SHP77 treated with DMSO at 0.1 percent for 48 hours (cell line): ENCODE data around the gene INHBC.

Experiments used
- DNase-seq: peaks from one replicate; lab custom pipeline; 2025; lab: John Stamatoyannopoulos, UW

The INHBC gene

DNA sequence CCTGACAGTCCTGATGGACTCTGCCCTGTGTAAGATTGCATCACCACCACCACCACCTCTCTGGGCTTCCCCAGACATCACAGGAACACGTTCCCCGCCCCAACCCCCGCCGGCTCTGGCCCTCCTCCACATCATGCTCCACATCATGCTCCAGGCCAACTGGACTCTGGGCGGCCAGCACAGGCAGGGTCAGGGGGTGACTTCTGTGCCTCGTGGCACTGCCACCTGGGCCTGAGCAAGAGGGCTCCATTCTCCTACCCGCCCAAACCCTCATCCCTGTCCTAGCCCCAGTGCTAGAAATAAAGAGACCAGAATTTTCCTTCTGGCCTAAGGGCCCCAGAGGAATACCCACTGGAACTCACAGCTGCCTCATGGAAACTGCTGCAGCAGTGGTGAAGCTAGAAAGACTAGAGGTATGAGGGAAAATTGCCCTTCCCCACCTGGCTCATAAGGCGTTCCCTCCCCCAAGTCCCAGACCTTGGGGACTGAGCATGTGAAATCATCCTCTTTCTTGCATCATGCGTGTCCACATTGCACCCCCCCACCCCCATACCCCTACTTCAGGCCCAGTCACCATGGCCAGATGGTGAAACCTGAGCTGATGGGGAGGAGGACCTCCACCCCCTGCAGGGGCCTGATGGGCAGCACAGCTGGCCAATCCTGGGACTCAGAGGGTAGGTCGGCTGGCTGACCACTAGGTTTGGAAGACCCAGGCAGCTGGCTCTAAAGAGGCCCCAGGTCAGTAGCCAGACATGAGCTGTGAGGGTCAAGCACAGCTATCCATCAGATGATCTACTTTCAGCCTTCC lies 20.2 kb downstream of the INHBC start, which contains the start of gene INHBE:
INHBE (plus strand) TSS at position 742 of the 808 bp plus-strand sequence. CDS start 230 bp downstream, outside the sequence.
- DNase-seq: peak; percentile 73

DNA sequence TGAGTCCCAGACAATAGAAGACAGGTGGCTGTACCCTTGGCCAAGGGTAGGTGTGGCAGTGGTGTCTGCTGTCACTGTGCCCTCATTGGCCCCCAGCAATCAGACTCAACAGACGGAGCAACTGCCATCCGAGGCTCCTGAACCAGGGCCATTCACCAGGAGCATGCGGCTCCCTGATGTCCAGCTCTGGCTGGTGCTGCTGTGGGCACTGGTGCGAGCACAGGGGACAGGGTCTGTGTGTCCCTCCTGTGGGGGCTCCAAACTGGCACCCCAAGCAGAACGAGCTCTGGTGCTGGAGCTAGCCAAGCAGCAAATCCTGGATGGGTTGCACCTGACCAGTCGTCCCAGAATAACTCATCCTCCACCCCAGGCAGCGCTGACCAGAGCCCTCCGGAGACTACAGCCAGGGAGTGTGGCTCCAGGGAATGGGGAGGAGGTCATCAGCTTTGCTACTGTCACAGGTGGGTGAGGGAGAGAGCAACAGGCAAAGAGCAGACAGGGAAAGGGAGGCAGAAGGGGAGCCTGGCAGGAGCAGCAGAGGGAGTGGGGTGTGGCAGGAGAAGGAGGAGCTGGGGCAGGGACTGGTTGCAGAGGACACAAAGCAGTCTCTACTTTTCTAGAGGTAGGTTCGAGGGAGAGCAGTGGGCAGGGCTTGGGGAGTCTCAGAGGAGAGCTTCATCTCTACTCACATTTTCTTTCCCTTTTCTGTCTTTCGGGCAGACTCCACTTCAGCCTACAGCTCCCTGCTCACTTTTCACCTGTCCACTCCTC lies 21.0 kb downstream of the INHBC start:
- no peak for DNase-seq

DNA sequence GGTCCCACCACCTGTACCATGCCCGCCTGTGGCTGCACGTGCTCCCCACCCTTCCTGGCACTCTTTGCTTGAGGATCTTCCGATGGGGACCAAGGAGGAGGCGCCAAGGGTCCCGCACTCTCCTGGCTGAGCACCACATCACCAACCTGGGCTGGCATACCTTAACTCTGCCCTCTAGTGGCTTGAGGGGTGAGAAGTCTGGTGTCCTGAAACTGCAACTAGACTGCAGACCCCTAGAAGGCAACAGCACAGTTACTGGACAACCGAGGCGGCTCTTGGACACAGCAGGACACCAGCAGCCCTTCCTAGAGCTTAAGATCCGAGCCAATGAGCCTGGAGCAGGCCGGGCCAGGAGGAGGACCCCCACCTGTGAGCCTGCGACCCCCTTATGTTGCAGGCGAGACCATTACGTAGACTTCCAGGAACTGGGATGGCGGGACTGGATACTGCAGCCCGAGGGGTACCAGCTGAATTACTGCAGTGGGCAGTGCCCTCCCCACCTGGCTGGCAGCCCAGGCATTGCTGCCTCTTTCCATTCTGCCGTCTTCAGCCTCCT lies 21.6 kb downstream of the INHBC start:
- DNase-seq: no peak

DNA sequence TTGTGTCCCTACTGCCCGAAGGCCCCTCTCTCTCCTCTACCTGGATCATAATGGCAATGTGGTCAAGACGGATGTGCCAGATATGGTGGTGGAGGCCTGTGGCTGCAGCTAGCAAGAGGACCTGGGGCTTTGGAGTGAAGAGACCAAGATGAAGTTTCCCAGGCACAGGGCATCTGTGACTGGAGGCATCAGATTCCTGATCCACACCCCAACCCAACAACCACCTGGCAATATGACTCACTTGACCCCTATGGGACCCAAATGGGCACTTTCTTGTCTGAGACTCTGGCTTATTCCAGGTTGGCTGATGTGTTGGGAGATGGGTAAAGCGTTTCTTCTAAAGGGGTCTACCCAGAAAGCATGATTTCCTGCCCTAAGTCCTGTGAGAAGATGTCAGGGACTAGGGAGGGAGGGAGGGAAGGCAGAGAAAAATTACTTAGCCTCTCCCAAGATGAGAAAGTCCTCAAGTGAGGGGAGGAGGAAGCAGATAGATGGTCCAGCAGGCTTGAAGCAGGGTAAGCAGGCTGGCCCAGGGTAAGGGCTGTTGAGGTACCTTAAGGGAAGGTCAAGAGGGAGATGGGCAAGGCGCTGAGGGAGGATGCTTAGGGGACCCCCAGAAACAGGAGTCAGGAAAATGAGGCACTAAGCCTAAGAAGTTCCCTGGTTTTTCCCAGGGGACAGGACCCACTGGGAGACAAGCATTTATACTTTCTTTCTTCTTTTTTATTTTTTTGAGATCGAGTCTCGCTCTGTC lies 22.3 kb downstream of the INHBC start:
- no peak for DNase-seq

DNA sequence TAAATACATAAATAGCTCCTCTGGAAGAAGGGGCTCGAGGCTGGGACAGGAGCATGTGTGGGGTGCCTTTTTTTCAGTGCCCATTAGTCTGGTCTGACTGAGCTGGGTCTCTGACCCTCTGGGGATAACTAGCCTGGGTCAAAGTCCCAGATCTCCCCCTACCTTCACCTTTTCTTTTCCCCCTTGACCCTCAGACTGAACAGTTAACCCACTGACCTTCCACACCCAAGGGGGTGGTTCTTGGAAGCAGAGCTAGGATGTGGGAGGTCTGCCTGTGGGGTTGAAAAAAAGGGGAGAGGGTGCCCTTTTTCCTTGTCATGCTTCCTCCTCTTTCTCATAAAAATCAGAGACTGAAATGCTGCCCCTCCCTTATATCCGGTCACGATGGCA lies 24.1 kb downstream of the INHBC start:
- no peak for DNase-seq

DNA sequence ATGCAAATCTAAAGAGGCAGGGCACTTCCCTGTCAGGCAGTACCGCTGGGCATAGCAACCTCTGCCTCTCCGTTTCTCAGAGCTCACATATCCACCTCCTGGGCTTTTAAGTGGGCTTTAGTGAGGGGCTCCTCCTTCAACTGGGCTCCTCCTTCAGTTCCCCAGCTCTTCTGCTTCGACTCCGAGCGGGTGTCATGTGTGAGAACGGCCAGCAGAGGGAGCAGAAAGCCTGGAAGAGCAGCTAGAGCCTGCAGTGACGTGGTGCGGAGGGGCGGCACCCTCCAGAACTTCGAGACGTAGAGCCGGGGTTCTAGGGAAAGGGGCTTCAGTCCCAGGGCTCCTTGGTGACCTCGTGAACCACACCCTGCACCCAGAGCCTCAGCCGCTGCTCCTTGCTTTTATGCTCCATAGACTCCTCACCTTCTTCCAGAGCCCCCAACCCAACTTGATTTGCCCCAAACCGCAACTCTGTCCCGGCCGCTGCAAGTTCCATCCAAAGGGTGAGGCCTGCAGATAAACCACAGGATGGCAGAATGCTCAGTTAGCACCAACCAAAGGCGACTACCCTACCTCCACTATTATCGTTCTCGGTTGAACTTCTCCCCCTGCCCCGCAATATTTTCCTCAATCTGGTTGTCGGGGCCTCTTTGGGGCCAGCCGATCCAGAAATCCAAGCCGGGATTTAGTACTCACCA lies 24.6 kb downstream of the INHBC start:
- peak; percentile 79 for DNase-seq

DNA sequence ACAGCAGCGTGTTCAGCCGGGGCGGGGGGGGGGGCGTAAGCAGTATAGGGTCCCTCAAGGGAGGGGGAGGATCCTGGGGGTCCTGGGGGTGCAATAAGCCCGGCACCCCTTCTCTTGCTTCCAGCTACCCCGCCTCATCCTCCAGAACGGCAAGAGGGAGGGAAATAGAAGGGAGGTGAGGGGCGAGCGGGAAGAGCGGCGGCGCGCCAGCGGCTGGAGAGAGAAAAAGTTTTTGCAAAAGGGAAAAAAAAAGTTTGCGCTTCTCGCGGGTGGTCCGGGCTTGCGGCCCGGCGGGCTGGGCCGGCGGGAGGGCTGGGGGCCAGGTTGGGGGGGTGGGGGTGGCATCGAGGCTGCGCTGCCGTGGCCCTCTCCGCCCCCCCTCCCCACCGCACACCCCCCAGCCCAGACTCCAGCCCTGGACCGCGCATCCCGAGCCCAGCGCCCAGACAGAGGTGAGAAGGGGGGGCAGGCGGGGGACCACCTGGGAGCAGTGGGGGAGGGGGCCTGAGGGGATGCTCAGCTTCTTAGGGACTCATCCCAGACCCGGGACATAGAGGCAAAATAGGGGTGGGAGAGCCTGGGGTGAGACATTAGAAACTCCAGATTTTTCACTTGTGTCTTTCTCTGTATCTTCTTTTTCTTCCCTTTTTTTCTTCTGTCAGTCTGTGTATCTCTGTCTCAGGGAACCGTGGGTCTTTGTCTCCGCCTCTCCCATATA lies 25.3 kb downstream of the INHBC start, which contains the start of gene GLI1:
GLI1 (plus strand) TSS at position 36 of the 718 bp plus-strand sequence. CDS start 3,907 bp downstream, outside the sequence.
- DNase-seq: no peak

DNA sequence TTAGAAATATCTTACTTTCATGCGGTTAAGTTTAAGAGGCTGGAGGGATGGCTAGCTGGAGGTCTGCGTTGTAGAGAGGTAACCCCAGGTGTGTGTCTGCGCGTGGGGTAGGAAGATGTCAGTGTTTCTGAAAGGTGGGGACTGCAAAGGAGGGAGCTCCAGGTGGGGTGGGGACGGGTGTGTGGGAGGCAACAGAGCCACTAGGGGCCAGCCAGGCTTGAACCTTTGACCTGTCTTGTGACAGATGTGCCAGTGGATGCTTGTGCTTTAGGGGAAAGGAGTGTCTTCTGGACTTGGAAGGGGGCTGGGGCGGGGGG lies 25.8 kb downstream of the INHBC start:
- DNase-seq: no peak

DNA sequence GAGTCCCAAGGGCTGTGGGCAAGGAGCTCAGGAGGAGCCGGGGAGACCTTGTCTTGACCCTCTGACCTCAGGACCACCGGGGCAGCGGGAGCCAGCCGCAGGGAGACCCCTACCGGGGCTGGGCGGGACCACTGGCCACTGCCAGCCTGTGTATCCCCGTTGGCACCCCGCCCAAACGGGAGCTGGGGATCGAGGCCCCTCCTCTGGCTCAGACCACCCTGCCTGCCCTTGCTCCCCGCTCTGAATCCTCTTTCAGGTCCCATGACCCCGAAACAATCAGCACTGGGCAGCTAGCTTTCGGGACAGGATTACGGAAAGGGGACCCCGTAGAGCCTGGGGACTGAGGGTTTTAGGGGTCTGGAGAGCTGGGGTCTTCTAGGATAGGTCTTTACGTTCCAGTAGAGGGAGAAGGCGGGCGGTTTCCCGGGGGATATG lies 26.3 kb downstream of the INHBC start:
- DNase-seq: no peak

DNA sequence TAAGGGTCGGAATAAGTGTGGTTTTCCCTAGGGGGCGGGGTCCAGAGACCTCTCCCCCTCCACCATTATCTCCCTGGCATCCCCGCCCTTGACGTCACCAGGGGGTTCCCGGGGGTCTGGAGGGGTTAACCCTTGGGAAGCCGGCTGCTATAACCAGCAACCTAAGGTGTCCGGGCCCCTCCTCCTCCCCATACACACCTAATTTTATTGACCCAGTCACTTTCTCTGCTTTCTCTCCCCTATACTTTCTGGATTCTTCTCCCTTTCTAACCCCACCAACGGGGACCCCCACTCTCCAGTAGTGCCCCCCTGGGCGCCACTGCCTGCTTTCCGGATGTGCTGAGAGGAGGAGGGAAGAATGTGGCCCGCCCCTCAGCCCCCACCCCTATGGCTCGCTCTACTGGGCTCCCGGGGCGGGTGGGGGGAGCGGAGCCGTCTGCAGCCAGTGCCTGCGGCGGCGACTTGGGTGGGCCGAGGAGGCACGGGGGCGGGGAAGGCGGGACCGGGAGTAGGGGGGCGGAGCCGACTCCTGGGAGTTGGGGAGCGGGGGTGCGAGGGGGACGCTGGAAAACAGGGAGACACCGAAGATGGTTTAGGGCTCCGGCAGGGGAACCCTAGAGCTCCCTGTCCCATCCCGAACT lies 26.8 kb downstream of the INHBC start:
- DNase-seq: no peak

DNA sequence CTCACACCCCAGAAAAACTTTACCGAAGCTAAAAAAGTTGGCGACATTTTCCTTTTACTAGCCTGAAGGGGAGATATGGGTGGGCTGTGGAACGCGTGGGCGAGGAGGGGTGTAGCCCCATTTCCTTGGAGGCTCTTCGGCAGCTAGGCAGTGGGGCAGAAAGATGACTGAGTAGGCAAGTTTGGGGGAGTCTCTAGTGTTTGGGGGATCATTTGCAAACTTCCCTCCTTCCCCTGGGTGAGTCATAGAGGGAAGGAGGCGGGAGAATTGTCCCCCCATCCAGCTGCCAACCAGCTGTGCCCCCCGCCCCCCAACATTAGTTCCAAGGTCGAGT lies 27.3 kb downstream of the INHBC start:
- no peak for DNase-seq

DNA sequence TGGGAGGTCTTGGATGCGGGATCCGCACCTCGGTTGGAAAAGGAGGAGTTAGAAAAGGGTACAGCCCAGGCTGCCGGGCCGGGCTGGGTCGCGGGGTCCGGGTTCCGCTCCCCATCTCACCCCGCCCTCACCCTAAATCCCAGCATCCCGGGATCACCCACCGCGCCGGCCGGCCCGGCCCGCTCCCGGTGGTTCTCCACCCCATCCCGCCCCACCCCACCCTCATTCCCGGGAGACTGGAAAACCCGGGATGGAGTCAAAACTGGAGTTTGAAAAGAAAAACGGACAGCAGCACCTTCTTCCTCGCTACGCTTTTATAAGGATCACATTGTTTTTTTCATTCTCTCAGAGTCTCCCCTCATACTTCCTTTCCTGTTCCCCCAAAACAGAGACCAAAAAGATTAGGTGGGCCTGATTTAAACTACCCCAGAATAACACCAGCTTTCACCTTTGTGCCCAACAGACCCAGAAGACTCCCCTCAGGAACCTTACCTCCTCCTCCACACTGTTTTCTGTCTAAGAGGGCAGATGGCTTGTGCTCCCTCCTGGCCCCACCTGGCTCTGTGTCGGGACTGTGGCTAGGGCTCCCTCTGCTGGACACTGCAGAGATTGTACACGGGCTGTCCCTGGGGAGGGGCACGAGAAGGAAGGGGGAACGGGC lies 27.8 kb downstream of the INHBC start:
- DNase-seq: peak; percentile 81

DNA sequence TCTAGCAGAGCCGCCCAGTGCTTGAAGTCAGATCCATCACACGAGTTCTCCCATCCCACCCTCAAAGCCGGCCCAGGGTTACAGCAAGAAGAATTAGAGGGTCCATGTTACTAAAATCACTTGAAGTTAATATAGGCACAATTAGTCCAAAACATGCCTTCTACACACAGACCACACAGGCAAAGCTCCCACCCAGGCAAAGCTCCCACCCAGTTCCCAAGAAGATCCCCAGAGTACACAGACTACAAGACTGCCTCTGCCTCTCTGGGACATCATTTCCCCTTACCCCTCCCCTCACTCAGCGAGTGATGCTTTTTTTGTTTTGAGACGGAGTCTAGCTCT lies 28.3 kb downstream of the INHBC start:
- no peak for DNase-seq

DNA sequence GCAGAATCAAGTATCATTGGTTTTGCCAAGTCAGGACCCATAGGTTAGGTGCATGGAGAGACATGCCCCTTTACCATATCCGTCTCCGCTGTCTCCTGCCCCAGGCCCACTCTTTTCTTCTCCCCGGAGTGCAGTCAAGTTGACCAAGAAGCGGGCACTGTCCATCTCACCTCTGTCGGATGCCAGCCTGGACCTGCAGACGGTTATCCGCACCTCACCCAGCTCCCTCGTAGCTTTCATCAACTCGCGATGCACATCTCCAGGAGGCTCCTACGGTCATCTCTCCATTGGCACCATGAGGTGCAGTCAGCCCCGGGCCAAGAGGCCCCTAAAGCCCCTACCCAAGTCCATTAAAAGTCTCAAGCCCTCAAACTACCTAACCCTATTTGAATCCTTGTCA lies 30.0 kb downstream of the INHBC start:
- no peak for DNase-seq

DNA sequence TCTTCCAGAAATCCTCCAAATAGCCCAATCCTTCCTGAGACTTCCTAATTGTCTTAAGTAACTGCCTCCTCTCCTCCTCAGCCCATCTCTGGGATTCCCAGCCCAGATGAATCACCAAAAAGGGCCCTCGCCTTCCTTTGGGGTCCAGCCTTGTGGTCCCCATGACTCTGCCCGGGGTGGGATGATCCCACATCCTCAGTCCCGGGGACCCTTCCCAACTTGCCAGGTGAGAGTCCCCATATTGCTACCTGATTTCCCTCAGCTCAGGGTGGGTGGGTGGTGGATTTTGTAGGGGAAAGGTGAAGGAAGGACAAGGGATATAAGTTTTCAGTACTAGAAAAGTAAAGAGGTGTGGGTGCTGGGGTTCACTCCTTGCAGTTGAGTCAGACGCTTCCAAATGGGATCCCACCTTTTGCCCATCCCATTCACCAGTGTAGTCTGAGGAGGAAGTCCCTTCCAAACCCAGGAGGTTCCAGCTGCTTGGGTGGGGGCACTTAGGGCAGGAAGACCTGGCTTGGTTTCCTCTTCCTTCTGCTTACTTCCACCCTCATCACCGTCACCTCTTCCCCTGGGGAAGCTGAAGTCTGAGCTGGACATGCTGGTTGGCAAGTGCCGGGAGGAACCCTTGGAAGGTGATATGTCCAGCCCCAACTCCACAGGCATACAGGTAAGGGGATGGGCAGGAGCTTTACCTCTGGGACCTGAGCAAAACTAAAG lies 30.6 kb downstream of the INHBC start:
- no peak for DNase-seq

DNA sequence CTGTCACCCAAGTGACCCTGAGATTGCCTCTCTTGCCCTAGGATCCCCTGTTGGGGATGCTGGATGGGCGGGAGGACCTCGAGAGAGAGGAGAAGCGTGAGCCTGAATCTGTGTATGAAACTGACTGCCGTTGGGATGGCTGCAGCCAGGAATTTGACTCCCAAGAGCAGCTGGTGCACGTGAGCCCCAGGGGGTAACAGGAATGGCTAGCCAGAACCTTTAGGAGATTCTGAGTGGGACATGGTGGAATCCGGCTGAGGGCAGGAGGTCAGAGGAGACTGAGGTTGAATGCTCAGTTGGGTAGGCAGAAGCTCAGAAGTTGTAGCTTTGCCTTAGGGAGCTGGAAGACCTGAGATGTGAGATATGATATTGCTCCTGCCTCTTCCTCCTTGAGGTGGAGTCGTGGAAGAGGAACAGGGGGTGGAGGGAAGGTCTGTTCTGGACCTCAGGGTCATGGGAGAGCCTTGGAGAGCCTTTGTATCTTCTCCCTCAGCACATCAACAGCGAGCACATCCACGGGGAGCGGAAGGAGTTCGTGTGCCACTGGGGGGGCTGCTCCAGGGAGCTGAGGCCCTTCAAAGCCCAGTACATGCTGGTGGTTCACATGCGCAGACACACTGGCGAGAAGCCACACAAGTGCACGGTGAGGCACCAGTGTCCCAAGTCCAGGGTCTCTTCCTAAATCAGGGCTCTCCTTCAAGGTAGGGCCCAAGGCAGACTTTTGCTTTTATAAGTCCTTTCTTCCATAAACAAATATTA lies 31.3 kb downstream of the INHBC start:
- DNase-seq: no peak

DNA sequence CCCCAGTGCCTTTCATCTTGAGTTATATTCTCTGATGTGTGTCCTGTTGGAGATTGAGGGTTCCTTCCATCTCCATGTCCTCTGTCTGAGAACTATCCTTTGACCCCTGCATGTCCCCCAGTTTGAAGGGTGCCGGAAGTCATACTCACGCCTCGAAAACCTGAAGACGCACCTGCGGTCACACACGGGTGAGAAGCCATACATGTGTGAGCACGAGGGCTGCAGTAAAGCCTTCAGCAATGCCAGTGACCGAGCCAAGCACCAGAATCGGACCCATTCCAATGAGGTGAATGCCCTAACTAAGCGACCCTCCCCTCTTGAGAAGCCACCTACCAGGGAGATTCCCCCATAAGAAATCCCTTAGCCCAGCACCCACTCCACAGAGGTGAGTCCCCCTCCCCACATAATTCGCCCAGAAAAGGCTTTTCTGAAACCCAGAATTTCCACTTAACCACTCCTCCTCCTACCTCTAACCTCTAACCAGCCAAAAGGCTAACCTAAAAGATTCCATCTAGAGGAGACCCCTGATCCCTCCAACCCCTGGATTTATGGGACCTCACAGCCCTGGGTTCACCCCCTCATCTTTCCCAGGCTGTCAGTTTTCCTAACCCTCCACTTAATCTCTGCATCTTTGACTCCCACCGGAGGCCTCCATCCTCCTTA lies 32.8 kb downstream of the INHBC start:
- DNase-seq: no peak

DNA sequence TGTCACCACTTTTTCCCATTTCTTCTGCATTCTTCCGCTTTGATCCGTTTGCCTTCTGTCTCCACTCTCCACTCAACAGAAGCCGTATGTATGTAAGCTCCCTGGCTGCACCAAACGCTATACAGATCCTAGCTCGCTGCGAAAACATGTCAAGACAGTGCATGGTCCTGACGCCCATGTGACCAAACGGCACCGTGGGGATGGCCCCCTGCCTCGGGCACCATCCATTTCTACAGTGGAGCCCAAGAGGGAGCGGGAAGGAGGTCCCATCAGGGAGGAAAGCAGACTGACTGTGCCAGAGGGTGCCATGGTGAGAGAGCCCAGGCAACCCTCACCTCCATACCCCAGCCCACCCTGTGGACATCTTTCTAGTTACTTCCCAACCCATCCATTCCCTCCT lies 33.3 kb downstream of the INHBC start:
- no peak for DNase-seq
